Measurements from ENCODE around the gene KLK13. TPM values are rescaled to one million over a fixed set of nuclear protein-coding genes. Genes with fewer than 3 reads are reported as not detected.
A peak's percentile ranks its signal among the peaks of the same experiment; 100 is the strongest.

The KLK13 gene
- total RNA-seq, 1 donor from 2014 or later, result not detected

DNA sequence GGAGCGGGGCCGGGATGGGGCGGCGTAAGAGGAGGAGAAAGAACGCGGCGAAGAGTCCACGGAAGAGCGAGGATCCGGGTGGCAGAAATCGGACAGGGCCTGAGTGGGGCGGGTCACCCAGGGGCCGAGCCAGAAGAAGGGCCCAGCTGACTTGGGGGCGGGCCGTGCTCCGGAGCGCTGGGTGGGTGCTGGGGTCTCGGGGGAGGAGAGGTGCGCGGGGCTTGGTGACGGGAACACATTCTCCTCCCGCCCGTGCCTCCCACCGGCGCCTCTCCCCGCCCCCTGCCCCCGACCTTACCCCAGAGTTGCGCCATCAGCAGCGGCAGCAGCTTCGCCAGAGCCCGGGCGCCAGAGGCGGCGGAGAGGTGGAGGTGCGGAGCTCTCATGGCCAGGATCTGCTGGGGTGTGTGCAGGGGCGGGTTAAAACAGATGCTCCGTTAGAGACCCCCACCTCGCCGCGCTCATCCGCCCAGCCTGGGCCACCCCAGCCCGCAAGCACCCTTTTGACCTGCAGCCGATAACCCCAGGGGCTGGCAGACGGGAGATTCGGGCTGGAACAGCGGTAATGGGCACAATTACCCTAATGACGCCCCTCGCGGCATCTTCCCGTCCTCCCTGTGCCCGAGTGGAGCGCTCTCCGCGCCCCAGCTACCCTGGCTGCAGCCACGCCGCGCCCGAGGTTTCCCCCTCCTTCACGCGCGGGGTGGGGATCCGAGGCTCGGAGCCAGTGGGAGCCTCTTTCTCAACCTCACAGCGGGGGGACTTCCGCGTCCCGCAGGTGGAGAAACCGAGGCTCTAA, 45.9 kb downstream of the KLK13 start:
- peak overlapping the region; percentile 49 for H3K4me3 ChIP-seq

GRCh38 chr19:51016798-51017683, 47.9 kb downstream of the KLK13 start:
- peaks cover 69% of the 10 kb centered on the region for H3K27me3 ChIP-seq
- H3K4me3 ChIP-seq, result peak overlapping the region; percentile 64

More for the DNA sequence above, 45.9 kb downstream of the KLK13 start:
- H3K27me3 ChIP-seq, result peaks cover 69% of the 10 kb centered on the region
- no peaks in the 10 kb centered on the region for H3K9me3 ChIP-seq (ENCODE audit: low read depth)
- Mint-ChIP-seq H3K36me3 (no peaks in the 10 kb centered on the region), H3K4me3 (peak overlapping the region; percentile 78), H3K9me3 (peaks cover 13% of the 10 kb centered on the region), H3K27ac (no peak overlapping the region), H3K4me1 (peaks cover 9% of the 10 kb centered on the region), H3K27me3 (ENCODE audit: insufficient read depth, low read depth) (peaks cover 66% of the 10 kb centered on the region)
- peak overlapping the region; percentile 90 for H3K4me2 ChIP-seq
- peaks cover 27% of the 10 kb centered on the region for H3F3A ChIP-seq (ENCODE audit: low read depth)
- no peak overlapping the region for H3K27ac ChIP-seq
- H2AFZ ChIP-seq (replicated peaks), result peak overlapping the region; percentile 72
- no peaks in the 10 kb centered on the region for H3K79me2 ChIP-seq (ENCODE audit: low read depth)
- peaks cover 7% of the 10 kb centered on the region for H4K20me1 ChIP-seq (ENCODE audit: low read depth)
- no peak for TF ChIP-seq CTCF (IDR thresholded peaks at IDR 0.05)
- peak; percentile 32 for TF ChIP-seq EZH2phosphoT487 (IDR thresholded peaks at IDR 0.05)
- peak; percentile 41 for TF ChIP-seq EZH2 (IDR thresholded peaks at IDR 0.05)
- no peaks in the 10 kb centered on the region for H3K36me3 ChIP-seq
- peaks cover 16% of the 10 kb centered on the region for H3K4me1 ChIP-seq
- H3K9ac ChIP-seq, result no peak overlapping the region
- DNase-seq (ENCODE audit: low spot score), result no peak

More at GRCh38 chr19:51016798-51017683, 47.9 kb downstream of the KLK13 start:
- no peak overlapping the region for H3K27ac ChIP-seq
- no peaks in the 10 kb centered on the region for H3K36me3 Mint-ChIP-seq
- DNase-seq (ENCODE audit: low spot score), result peak; percentile 80
- H2AFZ ChIP-seq (replicated peaks), result peak overlapping the region; percentile 89
- peaks cover 64% of the 10 kb centered on the region for H3K27me3 Mint-ChIP-seq (ENCODE audit: insufficient read depth, low read depth)
- H3K36me3 ChIP-seq, result no peaks in the 10 kb centered on the region
- no peak overlapping the region for H3K27ac Mint-ChIP-seq
- H3K9me3 Mint-ChIP-seq, result peaks cover 13% of the 10 kb centered on the region
- H3K4me2 ChIP-seq, result peak overlapping the region; percentile 85
- peaks cover 16% of the 10 kb centered on the region for H3K4me1 ChIP-seq
- H3K9me3 ChIP-seq (ENCODE audit: low read depth), result no peaks in the 10 kb centered on the region
- H3K4me3 Mint-ChIP-seq, result peak overlapping the region; percentile 79
- H3F3A ChIP-seq (ENCODE audit: low read depth), result peaks cover 27% of the 10 kb centered on the region
- no peak overlapping the region for H3K9ac ChIP-seq
- H4K20me1 ChIP-seq (ENCODE audit: low read depth), result peaks cover 7% of the 10 kb centered on the region
- peak; percentile 77 for TF ChIP-seq CTCF (IDR thresholded peaks at IDR 0.05)
- peak; percentile 83 for TF ChIP-seq EZH2phosphoT487 (IDR thresholded peaks at IDR 0.05)
- peak; percentile 91 for TF ChIP-seq EZH2 (IDR thresholded peaks at IDR 0.05)
- H3K79me2 ChIP-seq (ENCODE audit: low read depth), result no peaks in the 10 kb centered on the region
- H3K4me1 Mint-ChIP-seq, result peaks cover 9% of the 10 kb centered on the region

All from neural progenitor cell (in vitro differentiated cells).